ENCODE results near the gene NR2E1. TPM values are rescaled to one million over a fixed set of nuclear protein-coding genes. Genes with fewer than 3 reads are reported as not detected.
A peak's percentile ranks its signal among the peaks of the same experiment; 100 is the strongest.

Gene NR2E1
- total RNA-seq, 1 donor from 2014 or later = not detected

DNA sequence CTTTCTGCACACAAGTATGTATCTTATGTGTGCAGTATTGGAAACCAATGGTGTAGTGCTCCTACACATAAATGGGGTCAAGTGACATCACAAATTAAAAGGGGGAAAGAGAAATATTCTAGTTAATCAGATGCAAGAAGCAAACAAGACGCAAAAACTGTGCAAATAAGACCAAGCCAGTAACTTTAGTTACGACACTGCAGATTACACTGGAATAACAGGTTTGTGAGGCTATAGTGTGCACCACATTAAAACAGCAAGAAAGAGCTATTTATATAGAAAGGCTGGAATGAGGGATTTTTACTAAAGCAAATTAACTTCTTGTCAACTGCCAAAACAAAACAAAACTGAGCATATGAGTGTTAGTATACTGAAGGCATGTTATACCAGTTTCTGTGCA lies 45.8 kb downstream of the NR2E1 start:
- Histone ChIP-seq H3K79me2 (ENCODE audit: insufficient read depth, low read length) (peaks cover 16% of the 10 kb centered on the region), H3K9me3 (ENCODE audit: insufficient read depth, low read depth, low read length) (no peaks in the 10 kb centered on the region), H4K20me1 (ENCODE audit: insufficient read depth, low read length) (peaks cover 28% of the 10 kb centered on the region), H3K27ac (ENCODE audit: low read depth, low read length) (no peak overlapping the region), H2AFZ (ENCODE audit: low read depth, low read length) (no peak overlapping the region), H3K27me3 (ENCODE audit: insufficient read depth, low read length) (no peaks in the 10 kb centered on the region), H3K36me3 (ENCODE audit: insufficient read depth, low read length) (peaks cover 5% of the 10 kb centered on the region), H3K4me2 (ENCODE audit: low read length) (no peak overlapping the region), H3K4me1 (ENCODE audit: insufficient read depth, low read length) (no peaks in the 10 kb centered on the region), H3K9ac (ENCODE audit: low read length) (no peak overlapping the region), H3K4me3 (ENCODE audit: insufficient read depth, low read depth, low read length) (no peak overlapping the region)
- TF ChIP-seq, protein P1, sequence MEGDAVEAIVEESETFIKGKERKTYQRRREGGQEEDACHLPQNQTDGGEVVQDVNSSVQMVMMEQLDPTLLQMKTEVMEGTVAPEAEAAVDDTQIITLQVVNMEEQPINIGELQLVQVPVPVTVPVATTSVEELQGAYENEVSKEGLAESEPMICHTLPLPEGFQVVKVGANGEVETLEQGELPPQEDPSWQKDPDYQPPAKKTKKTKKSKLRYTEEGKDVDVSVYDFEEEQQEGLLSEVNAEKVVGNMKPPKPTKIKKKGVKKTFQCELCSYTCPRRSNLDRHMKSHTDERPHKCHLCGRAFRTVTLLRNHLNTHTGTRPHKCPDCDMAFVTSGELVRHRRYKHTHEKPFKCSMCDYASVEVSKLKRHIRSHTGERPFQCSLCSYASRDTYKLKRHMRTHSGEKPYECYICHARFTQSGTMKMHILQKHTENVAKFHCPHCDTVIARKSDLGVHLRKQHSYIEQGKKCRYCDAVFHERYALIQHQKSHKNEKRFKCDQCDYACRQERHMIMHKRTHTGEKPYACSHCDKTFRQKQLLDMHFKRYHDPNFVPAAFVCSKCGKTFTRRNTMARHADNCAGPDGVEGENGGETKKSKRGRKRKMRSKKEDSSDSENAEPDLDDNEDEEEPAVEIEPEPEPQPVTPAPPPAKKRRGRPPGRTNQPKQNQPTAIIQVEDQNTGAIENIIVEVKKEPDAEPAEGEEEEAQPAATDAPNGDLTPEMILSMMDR (IDR thresholded peaks at IDR 0.05; ENCODE audit: insufficient read depth, low read depth, low read length) = no peak
- TF ChIP-seq EZH2 (IDR thresholded peaks at IDR 0.05; ENCODE audit: insufficient read depth, low read length) = no peak
- Mint-ChIP-seq H3K4me3 (ENCODE audit: unreplicated experiment) (no peak overlapping the region), H3K36me3 (ENCODE audit: low read depth, unreplicated experiment) (peaks cover 14% of the 10 kb centered on the region), H3K27ac (ENCODE audit: unreplicated experiment) (no peak overlapping the region), H3K4me1 (ENCODE audit: low read depth, unreplicated experiment) (no peaks in the 10 kb centered on the region), H3K27me3 (ENCODE audit: low read depth, unreplicated experiment) (no peaks in the 10 kb centered on the region), H3K9me3 (ENCODE audit: unreplicated experiment) (no peaks in the 10 kb centered on the region)
- DNase-seq (ENCODE audit: low read depth) (no peak), FAIRE-seq (no peak)

DNA sequence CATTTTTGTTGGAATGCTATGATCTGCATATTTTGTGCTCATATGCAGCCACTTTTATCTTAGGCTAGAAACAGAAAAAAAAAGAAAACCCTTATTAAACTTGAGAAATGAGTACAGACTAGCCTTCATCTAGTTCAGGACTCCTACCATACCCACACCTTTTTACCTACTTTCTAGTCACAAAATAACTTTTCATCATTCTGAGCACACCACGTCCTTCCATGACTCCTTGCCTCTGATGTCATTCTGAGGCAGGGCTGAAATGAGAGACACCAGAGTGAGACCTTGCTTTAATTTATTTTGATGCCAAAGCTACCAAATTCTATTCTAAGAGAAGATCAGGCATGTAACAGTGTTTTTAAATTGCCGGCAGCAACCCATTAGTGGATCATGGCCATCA lies 56.2 kb downstream of the NR2E1 start:
- no peak overlapping the region for H3K4me3 Mint-ChIP-seq (ENCODE audit: unreplicated experiment)
- Histone ChIP-seq H2AFZ (ENCODE audit: low read depth, low read length) (no peak overlapping the region), H3K36me3 (ENCODE audit: insufficient read depth, low read length) (peaks cover 2% of the 10 kb centered on the region), H3K4me3 (ENCODE audit: insufficient read depth, low read depth, low read length) (no peak overlapping the region), H3K4me2 (ENCODE audit: low read length) (no peak overlapping the region), H3K27me3 (ENCODE audit: insufficient read depth, low read length) (no peaks in the 10 kb centered on the region), H3K27ac (ENCODE audit: low read depth, low read length) (no peak overlapping the region), H3K4me1 (ENCODE audit: insufficient read depth, low read length) (no peaks in the 10 kb centered on the region), H3K9me3 (ENCODE audit: insufficient read depth, low read depth, low read length) (no peaks in the 10 kb centered on the region), H3K9ac (ENCODE audit: low read length) (no peak overlapping the region), H4K20me1 (ENCODE audit: insufficient read depth, low read length) (peaks cover 22% of the 10 kb centered on the region), H3K79me2 (ENCODE audit: insufficient read depth, low read length) (peaks cover 29% of the 10 kb centered on the region)
- no peaks in the 10 kb centered on the region for H3K27me3 Mint-ChIP-seq (ENCODE audit: low read depth, unreplicated experiment)
- H3K4me1 Mint-ChIP-seq (ENCODE audit: low read depth, unreplicated experiment) = peaks cover 10% of the 10 kb centered on the region
- H3K9me3 Mint-ChIP-seq (ENCODE audit: unreplicated experiment) = no peaks in the 10 kb centered on the region
- DNase-seq (ENCODE audit: low read depth) (no peak), FAIRE-seq (no peak)
- peaks cover 9% of the 10 kb centered on the region for H3K36me3 Mint-ChIP-seq (ENCODE audit: low read depth, unreplicated experiment)
- TF ChIP-seq EZH2 (IDR thresholded peaks at IDR 0.05; ENCODE audit: insufficient read depth, low read length) = no peak
- TF ChIP-seq, protein P1 (IDR thresholded peaks at IDR 0.05; ENCODE audit: insufficient read depth, low read depth, low read length) = no peak
- peak overlapping the region; percentile 79 for H3K27ac Mint-ChIP-seq (ENCODE audit: unreplicated experiment)

DNA sequence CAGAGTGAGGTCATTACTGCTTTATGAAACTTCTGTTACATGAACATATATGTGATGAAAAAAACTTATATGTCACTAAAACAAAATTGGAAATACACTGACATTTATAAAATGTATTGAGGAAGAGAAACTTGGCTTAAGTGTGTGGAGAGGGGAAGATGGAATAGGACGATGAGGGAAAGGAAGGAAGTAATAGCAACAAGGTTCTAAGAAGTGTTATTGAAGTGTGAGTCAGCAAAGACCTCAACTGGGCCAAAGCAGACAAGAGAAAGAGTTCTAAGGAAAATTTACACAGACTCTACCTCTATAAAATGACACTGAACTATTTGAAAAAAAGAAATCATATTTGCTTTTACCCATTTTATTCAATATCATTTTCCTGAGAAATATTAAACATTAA lies 56.7 kb downstream of the NR2E1 start:
- DNase-seq (ENCODE audit: low read depth) = peak; percentile 18
- no peaks in the 10 kb centered on the region for H3K9me3 ChIP-seq (ENCODE audit: insufficient read depth, low read depth, low read length)
- H3K27me3 ChIP-seq (ENCODE audit: insufficient read depth, low read length) = no peaks in the 10 kb centered on the region
- Mint-ChIP-seq H3K4me1 (ENCODE audit: low read depth, unreplicated experiment) (peaks cover 10% of the 10 kb centered on the region), H3K27ac (ENCODE audit: unreplicated experiment) (peak overlapping the region; percentile 79), H3K4me3 (ENCODE audit: unreplicated experiment) (no peak overlapping the region), H3K9me3 (ENCODE audit: unreplicated experiment) (no peaks in the 10 kb centered on the region), H3K36me3 (ENCODE audit: low read depth, unreplicated experiment) (peaks cover 9% of the 10 kb centered on the region), H3K27me3 (ENCODE audit: low read depth, unreplicated experiment) (no peaks in the 10 kb centered on the region)
- no peak overlapping the region for H3K4me3 ChIP-seq (ENCODE audit: insufficient read depth, low read depth, low read length)
- no peak overlapping the region for H3K9ac ChIP-seq (ENCODE audit: low read length)
- no peak for FAIRE-seq
- H3K4me1 ChIP-seq (ENCODE audit: insufficient read depth, low read length) = no peaks in the 10 kb centered on the region
- TF ChIP-seq, protein P1 (IDR thresholded peaks at IDR 0.05; ENCODE audit: insufficient read depth, low read depth, low read length) = no peak
- TF ChIP-seq EZH2 (IDR thresholded peaks at IDR 0.05; ENCODE audit: insufficient read depth, low read length) = no peak
- no peak overlapping the region for H2AFZ ChIP-seq (ENCODE audit: low read depth, low read length)
- H3K27ac ChIP-seq (ENCODE audit: low read depth, low read length) = no peak overlapping the region
- H4K20me1 ChIP-seq (ENCODE audit: insufficient read depth, low read length) = peaks cover 22% of the 10 kb centered on the region
- no peak overlapping the region for H3K4me2 ChIP-seq (ENCODE audit: low read length)
- H3K79me2 ChIP-seq (ENCODE audit: insufficient read depth, low read length) = peaks cover 29% of the 10 kb centered on the region
- peaks cover 2% of the 10 kb centered on the region for H3K36me3 ChIP-seq (ENCODE audit: insufficient read depth, low read length)
